HG03064 (cell line): Measurements from ENCODE around the gene SERPINE1.
A peak's percentile ranks its signal among the peaks of the same experiment; 100 is the strongest.
"Not testable (repeated sequence)": the region's sequence is repeated elsewhere in the genome, so short reads cannot be mapped to it uniquely, and the experiment has no call there.

Experiments
- ATAC-seq: cut with Tn5 transposase; IDR thresholded peaks from one replicate; pipeline ENCODE4 v1.9.1; 2021; ENCODE audit warnings: low read depth; ENCODE audit not compliant: unreplicated experiment

The SERPINE1 gene

DNA sequence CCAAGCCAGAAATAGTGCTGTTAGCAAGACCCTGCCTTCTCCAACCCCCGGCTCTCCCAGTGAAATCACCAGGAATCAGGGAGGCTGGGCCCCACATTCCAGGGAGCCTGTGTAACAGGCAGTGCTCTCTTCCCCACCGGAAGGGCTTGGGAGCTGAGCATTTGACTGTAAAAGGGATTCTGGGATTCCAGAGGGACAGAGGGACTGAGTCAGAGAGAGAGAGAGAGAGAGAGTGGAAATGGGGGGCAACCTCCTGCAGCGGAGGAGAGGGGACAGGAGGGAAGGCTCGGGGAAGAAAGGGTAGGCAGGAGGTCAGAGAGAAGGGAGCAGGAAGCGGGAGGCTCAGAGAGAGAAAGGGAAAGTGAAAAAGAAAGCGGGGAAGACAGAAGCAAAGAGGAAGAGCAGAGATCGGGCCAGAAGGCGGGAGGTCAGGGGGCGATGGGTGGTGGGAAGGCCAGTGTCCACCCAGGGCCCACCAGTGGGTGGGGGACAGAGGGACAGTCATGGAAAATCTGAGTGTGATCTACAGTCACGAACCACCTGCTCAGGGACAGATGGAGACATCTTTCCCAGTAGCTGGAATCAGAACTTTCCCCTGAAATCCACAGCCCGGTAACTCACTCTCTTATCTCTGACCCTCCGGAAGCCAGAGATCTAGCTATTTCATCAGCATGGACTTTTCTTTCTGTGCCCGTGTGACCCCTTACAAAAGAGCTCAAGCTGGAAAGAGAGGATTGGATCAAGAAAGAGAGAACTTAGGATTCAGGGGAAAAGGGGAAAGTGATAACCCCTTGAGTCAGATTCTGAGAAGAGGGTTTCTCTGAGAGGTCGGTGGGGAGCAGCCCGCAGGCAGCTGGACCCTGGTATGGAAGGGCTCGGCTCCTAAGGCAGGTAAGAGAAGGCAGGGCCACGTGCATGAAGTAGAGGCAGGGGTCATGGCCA is 4.6 kb upstream of the SERPINE1 start:
- no peak for ATAC-seq

DNA sequence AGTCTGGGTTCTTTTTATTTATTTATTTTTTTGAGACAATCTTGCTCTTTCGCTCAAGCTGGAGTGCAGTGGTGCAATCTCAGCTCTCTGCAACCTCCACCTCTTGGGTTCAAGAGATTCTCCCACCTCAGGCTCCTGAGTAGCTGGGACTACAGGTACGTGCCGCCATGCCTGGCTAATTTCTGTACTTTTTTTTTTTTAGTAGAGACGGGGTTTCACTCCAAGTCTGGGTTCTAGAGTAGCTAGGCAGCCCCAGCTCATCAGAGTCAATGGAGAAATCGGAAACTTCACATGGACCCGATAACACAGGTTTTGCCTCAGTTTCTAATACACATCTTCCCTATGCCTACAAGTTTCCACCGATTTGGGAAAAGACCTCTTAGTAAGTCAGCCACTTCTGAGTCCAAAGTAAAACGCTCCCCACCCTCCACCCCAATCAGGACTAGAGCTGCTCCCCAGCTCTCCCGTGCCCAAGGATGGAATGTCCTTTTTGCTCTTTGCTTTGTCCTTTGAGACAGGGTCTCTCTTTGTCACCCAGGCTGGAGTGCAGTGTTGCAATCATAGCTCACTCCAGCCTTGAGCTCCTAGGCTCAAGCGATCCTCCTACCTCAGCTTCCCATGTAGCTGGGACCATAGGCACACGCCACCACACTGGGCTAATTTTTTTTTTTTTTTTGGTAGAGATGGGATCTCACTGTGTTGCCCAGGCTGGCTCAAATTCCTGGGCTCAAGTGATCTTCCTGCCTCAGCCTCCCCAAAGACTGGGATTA is 3.8 kb upstream of the SERPINE1 start:
- ATAC-seq, result no peak

DNA sequence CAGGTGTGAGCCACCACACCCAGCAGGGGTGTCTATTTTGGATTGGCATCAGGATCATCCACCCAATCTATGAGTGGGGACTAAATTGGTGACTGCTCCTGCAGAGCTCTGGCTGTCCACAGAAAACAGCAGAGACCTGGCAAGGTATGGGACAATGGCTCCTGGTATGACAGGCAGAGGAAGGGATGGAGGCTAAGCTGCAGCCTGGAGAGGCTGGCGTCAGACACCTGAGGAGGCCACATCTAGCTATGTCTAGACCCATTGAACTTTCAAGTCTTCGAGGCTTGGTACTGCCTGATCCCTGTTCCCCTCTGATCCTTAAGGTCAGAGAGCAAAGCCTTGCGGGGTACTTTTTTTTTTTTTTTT is 3.2 kb upstream of the SERPINE1 start:
- no peak for ATAC-seq

DNA sequence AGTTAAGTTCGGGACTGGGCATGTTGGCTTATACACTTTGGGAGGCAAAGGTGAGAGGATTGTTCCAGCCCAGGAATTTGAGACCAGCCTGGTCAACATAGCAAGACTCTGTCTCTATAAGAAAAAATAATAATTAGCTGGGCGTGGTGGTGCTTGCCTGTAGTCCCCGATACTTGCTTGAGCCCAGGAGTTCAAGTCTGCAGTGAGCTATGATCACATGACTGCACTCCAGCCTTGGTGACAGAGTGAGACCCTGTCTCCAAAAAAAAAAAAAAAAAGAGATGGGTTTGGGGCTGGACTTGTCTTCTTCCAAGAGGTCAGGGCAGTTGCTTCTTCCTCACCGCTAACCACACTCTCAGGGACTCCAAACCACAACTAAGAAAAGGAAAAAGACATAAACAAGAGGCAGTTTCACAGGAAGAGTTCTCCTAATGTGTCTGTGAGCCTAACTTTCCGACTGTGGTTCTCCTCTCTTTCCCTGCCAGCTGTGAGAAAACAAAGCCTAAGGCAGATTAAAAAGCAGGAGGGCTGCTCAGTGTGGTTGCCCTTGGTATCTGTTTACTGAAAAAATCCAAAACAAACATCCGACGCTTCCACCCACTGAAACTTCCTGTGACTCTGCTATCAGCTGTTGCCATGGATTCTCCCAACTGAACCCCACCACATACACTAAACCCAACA is 2.4 kb upstream of the SERPINE1 start:
- no peak for ATAC-seq

DNA sequence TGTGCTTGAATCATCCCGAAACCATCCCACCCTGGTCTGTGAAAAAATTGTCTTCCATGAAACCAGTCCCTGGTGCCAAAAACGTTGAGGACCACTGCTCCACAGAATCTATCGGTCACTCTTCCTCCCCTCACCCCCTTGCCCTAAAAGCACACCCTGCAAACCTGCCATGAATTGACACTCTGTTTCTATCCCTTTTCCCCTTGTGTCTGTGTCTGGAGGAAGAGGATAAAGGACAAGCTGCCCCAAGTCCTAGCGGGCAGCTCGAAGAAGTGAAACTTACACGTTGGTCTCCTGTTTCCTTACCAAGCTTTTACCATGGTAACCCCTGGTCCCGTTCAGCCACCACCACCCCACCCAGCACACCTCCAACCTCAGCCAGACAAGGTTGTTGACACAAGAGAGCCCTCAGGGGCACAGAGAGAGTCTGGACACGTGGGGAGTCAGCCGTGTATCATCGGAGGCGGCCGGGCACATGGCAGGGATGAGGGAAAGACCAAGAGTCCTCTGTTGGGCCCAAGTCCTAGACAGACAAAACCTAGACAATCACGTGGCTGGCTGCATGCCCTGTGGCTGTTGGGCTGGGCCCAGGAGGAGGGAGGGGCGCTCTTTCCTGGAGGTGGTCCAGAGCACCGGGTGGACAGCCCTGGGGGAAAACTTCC is 784 bp upstream of the SERPINE1 start:
- peak; percentile 53 for ATAC-seq

DNA sequence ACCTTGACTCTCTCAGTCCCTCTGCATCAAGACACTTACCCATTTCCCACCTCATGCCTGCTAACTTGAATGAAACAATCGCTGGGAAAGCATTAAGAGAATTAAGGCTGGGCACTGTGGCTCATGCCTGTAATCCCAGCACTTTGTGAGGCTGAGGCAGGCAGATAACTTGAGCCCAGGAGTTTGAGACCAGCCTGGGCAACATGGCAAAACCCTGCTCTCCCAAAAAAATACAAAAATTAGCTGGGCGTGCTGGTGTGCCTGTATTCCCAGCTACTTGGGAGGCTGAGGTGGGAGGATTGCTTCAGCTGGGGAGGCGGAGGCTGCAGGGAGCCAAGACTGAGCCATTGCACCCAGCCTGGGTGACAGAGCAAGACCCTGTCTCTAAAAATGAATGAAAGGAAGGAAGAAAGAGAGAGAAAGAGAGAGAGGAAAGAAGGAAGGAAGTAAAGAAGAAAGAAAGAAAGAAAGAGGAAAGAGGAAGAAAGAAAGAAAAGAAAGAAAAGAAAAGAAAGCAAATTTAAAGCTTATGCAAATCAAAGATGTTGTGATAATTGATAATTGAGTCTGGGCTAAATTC is 646 bp downstream of the SERPINE1 start:
- no peak for ATAC-seq

DNA sequence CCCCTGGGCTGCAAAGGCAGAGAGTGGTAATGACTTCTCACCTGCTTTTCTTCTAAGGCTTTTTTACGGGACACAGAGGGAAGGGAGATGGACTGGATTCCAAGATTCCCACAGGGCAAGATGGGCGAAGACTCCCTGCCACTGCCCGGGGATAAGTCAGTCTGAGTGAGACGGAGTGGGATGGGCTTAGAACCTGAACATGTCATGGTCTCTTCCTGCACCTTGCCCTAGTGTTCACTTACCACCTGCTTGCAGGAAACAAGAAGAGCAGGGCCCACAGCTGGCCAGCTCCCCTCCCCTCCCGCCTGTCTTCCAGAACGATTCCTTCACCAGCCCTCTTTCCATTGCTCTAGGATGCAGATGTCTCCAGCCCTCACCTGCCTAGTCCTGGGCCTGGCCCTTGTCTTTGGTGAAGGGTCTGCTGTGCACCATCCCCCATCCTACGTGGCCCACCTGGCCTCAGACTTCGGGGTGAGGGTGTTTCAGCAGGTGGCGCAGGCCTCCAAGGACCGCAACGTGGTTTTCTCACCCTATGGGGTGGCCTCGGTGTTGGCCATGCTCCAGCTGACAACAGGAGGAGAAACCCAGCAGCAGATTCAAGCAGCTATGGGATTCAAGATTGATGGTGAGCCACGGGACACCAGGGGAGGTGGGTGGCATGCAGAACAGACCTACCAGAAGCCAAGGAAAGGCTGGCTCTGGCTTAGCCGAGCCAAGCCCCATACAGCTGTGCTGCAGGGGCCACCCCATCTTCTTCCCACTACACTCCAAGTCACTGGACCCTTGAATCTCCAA is 1.3 kb downstream of the SERPINE1 start:
- ATAC-seq, result no peak

DNA sequence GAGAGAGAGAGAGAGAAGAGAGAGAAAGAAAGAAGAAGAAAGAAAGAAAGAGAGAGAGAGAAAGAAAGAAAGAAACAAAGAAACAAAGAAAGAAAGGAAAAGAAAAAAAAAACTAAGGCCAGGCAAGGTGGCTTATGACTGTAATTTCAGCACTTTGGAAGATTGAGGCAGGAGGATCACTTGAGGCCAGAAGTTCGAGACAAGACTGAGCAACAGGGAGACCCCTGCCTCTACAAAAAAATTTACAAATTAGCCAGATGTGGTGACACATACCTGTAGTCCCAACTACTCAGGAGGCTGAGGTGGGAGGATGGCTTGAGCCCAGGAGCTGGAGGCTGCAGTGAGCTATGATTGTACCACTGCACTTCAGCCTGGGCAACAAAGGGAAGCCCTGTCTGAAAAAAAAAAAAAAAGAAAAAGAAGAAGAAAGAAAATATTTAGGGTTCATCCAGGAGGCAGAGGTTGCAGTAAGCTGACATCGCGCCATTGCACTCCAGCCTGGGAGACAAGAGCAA is 2.8 kb downstream of the SERPINE1 start:
- ATAC-seq, result no peak

DNA sequence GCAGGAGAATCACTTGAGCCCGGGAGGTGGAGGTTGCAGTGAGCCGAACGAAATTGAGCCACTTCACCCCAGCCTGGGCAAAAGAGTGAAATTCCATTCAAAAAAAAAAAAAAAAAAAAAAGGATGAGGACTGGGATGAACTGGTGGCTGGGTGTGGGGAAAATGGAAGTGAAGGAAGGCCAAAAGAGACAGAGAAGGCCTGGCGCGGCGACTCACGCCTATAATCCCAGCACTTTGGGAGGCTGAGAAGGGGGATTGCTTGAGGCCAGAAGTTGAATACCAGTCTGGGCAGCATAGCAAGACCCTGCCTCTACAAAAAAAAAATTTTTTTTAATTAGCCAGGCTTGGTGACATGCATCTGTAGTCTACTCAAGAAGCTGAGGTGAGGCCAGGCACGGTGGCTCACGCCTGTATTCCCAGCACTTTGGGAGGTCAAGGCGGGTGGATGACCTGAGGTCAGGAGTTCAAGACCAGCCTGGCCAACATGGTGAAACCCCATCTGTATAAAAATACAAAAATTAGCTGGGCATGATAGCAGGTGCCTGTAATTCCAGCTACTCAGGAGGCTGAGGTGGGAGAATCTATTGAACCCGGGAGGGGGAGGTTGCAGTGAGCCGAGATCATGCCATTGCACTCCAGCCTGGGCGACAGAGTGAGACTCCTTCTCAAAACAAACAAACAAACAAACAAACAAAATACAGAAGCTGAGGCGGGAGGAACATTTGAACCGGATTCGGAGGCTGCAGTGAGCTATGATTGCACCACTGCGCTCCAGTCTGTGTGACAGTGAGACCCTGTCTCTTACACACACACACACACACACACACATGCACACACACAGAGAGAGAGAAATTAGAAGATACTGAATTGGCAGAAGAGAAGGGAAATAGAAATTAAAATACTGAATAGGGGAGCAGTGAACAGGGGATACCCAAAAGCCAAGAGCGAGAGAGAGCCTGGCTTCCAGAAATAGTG is 6.0 kb downstream of the SERPINE1 start:
- not testable (repeated sequence) for ATAC-seq

DNA sequence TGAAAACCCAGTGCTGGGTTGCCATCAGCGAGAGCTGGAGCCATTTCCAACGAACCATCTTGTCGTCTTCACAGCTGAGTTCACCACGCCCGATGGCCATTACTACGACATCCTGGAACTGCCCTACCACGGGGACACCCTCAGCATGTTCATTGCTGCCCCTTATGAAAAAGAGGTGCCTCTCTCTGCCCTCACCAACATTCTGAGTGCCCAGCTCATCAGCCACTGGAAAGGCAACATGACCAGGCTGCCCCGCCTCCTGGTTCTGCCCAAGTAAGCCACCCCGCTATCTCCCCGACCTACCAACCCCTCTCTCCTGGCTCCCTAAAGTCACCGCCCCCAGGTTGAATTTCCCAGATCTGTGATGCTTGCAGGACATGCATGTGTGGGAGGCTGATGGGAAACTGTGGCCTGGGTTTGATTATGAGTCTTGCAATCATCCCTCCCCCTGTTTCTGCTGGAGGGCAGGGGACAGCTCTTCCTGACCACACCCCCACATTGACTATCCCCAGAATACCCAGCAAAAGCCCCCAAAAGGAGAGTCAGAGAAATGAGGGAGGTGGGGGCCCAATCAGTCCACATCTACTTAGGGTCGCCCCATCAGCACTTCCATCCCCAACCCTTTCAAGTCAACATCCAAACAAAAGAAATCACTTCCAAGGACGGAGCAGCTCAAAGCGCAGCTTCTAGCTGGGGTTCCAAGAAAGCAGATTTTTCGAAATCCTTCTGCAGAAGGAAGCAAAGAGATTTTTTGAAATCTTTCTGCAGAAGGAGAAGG is 6.9 kb downstream of the SERPINE1 start:
- ATAC-seq, result no peak

DNA sequence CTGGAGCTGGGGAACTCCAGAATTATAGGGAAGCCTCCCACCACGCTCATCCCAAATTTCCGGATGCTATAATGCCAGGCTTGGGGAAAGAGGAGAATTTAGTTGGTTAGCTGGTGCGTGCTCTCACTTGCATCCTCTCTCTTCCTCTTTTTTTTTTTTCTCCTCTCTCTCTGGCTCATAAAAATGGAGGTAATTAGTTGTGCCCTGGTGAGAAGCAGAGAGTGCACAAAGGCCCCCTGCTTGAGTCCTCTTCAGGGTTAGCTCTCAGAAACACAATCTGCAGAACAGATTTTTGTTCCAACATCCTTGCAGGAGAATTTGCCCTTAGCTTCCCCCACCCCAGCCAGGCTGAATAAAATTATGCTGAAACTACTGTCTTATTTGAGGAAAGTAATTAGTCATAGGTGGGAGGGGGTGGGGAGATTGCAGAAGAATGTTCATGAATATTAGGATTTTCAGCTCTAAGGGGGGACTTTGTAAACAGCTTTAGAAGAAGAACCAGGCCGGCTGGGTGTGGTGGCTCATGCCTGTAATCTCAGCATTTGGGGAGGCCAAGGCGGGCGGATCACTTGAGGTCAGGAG is 7.6 kb downstream of the SERPINE1 start:
- no peak for ATAC-seq

DNA sequence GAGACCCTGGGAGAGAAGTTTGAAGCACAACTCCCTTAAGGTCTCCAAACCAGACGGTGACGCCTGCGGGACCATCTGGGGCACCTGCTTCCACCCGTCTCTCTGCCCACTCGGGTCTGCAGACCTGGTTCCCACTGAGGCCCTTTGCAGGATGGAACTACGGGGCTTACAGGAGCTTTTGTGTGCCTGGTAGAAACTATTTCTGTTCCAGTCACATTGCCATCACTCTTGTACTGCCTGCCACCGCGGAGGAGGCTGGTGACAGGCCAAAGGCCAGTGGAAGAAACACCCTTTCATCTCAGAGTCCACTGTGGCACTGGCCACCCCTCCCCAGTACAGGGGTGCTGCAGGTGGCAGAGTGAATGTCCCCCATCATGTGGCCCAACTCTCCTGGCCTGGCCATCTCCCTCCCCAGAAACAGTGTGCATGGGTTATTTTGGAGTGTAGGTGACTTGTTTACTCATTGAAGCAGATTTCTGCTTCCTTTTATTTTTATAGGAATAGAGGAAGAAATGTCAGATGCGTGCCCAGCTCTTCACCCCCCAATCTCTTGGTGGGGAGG is 10.8 kb downstream of the SERPINE1 start:
- no peak for ATAC-seq

DNA sequence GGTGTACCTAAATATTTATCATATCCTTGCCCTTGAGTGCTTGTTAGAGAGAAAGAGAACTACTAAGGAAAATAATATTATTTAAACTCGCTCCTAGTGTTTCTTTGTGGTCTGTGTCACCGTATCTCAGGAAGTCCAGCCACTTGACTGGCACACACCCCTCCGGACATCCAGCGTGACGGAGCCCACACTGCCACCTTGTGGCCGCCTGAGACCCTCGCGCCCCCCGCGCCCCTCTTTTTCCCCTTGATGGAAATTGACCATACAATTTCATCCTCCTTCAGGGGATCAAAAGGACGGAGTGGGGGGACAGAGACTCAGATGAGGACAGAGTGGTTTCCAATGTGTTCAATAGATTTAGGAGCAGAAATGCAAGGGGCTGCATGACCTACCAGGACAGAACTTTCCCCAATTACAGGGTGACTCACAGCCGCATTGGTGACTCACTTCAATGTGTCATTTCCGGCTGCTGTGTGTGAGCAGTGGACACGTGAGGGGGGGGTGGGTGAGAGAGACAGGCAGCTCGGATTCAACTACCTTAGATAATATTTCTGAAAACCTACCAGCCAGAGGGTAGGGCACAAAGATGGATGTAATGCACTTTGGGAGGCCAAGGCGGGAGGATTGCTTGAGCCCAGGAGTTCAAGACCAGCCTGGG is 11.4 kb downstream of the SERPINE1 start:
- ATAC-seq, result peak; percentile 79

DNA sequence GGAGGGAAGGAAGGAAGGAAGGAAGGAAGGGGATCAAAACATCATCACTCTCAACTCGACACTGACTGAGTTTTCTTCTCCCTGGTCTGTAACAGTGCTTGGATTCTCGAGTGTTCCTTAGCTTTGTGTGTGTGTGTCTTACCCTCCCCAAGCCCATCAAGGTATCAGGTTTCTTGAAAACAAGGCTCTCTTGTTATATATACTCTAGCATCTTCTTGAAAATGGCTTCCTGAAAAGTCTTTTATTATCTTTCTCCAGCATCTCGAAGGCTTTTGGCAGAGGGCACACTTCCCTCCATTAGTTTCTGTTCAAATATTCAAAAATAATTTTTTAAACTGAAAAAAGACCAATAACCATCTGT is 13.4 kb downstream of the SERPINE1 start:
- ATAC-seq, result no peak

DNA sequence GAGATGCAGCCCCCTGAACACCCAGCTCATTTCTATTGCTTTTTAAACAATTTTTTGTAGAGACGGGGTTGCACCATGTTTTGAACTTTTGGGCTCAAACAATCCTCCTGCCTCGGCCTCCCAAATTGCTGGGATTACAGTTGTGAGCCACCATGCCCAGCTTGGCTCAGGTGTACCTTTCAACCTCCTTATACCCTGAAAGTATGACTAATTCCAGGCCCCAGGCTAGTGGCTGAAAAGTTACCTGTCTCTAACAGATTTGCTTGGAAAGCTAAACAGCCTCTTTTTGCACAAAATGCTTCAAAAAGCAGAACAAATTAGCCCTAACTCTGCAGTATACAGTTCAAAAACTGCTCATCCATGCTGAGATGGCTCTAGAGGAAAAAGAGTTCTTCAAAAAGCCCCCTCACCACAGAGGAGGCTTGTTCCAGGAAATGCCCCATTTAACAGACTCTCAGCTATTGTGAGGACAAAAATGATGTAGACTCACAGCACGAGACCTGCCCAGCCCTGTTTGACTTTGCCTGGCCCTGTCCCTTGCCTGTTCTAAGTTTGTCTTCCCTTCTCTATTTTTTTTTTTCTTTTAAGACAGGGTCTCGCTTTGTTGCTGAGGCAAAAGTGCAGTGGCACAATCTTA is 14.0 kb downstream of the SERPINE1 start:
- ATAC-seq, result no peak
